ENCODE results near the gene SNAP47.
"Not testable (repeated sequence)": the region's sequence is repeated elsewhere in the genome, so short reads cannot be mapped to it uniquely, and the experiment has no call there.

DNA sequence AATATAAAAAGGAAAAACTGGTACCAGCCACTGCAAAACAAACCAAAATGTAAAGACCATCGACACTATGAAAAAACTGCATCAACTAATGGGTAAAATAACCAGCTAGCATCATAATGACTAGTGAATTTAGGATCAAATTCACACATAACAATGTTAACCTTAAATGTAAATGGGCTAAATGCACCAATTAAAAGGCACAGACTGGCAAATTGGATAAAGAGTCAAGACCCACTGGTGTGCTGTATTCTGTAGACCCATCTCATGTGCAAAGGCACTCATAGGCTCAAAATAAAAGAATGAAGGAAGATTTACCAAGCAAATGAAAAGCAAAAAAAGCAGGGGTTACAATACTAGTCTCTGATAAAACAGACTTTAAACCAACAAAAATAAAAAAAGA, 33.6 kb upstream of the SNAP47 start:
- TF ChIP-seq POLR2A (IDR thresholded peaks at IDR 0.05; ENCODE audit: low read depth, low read length); POU2F2 (IDR thresholded peaks at IDR 0.05; ENCODE audit: low read depth, low read length); POLR2AphosphoS5 (IDR thresholded peaks at IDR 0.05; ENCODE audit: low read depth, low read length); TAF1 (IDR thresholded peaks at IDR 0.05; ENCODE audit: low read depth, low read length); SPI1 (IDR thresholded peaks at IDR 0.05; ENCODE audit: low read depth, low read length); PAX5 (IDR thresholded peaks at IDR 0.05; ENCODE audit: insufficient read depth, low read length, severe bottlenecking): not testable (repeated sequence)

Measured in GM12891 (cell line).